AG04450 (cell line): Measurements from ENCODE around the gene EFEMP1. TPM values are rescaled to one million over a fixed set of nuclear protein-coding genes. Genes with fewer than 3 reads are reported as not detected.

Experiments
- CTCF ChIA-PET: fragments of 300-600, 350-600 bp; formaldehyde crosslinking; extraction: SDS; loops from one replicate; lab custom pipeline; 2022; ENCODE audit warnings: antibody characterized with exemption, inconsistent platforms; lab: Charles Lee
- POLR2A ChIA-PET: fragments of 350-600 bp; formaldehyde crosslinking; extraction: SDS; loops from one replicate; lab custom pipeline; 2021; ENCODE audit warnings: antibody characterized with exemption, inconsistent platforms; lab: Yijun Ruan, JAX
- DNase-seq: peaks from one replicate; pipeline ENCODE4 v3.0.0-alpha.2; 2011; ENCODE audit warnings: low read depth, low spot score
- H3K27ac ChIP-seq: one replicate; pipeline ENCODE4 v1.5.1; 2012; ENCODE audit warnings: low read depth, low read length, control low read depth
- H3K27me3 ChIP-seq: one replicate; pipeline ENCODE4 v1.6.0; 2012; ENCODE audit warnings: low read length; ENCODE audit not compliant: control insufficient read depth, insufficient read depth
- H3K4me3 ChIP-seq: 2 replicates; pipeline ENCODE4 v1.5.1; 2011; ENCODE audit warnings: mild to moderate bottlenecking, low read depth, low read length, control low read depth
- H3K9me3 ChIP-seq: 2 replicates; pipeline ENCODE4 v1.5.1; 2012; ENCODE audit warnings: low read length; ENCODE audit not compliant: control insufficient read depth, insufficient read depth
- polyA plus RNA-seq: library from polyadenylated mRNA; depleted of rRNA; stranded (reverse); fragments of >200 nt; gene quantifications from 2 replicates; pipeline ENCODE4 v1.2.3, GENCODE V29; 2011
- TF ChIP-seq, protein P1 (sequence below): IDR thresholded peaks from 2 replicates; pipeline ENCODE4 v1.5.1; 2011; ENCODE audit warnings: low read depth, low read length, control low read depth, inconsistent platforms

Gene EFEMP1
- polyA plus RNA-seq, 1 experiment = 423 TPM

GRCh38 chr2:55875434-55876135 is 48.0 kb downstream of the EFEMP1 start:
- DNase-seq = no peak
- ChIA-PET CTCF (interaction anchor here (1.1 to 2.1 kb wide), 4 partner anchors 12 to 104 kb away, joined by 3 to 9 read pairs (median 4); no protein-coding TSS in a partner anchor), POLR2A (no interaction called here)
- no peaks in the 10 kb centered on the region for H3K27me3 ChIP-seq
- no peak overlapping the region for H3K4me3 ChIP-seq
- no peak overlapping the region for H3K27ac ChIP-seq
- no peaks in the 10 kb centered on the region for H3K9me3 ChIP-seq
- TF ChIP-seq, protein P1, sequence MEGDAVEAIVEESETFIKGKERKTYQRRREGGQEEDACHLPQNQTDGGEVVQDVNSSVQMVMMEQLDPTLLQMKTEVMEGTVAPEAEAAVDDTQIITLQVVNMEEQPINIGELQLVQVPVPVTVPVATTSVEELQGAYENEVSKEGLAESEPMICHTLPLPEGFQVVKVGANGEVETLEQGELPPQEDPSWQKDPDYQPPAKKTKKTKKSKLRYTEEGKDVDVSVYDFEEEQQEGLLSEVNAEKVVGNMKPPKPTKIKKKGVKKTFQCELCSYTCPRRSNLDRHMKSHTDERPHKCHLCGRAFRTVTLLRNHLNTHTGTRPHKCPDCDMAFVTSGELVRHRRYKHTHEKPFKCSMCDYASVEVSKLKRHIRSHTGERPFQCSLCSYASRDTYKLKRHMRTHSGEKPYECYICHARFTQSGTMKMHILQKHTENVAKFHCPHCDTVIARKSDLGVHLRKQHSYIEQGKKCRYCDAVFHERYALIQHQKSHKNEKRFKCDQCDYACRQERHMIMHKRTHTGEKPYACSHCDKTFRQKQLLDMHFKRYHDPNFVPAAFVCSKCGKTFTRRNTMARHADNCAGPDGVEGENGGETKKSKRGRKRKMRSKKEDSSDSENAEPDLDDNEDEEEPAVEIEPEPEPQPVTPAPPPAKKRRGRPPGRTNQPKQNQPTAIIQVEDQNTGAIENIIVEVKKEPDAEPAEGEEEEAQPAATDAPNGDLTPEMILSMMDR = no peak

DNA sequence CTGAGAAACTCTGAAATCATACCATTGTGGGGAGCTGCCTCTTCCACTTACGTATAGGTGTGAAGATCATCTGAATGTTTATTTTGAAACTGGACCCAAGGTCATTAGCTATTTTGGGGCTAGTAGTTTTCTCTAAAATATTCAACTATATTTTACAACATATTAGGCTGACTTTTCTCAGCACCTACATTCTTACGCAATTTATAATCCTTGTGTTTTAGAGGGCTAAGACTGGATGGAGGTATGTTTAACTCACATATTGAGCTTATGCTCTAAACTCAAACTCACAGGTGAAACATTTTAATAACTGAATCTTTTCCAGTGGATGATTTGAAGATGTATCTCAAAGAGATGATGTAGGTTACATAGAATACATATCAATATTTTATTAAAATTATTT is 49.2 kb downstream of the EFEMP1 start:
- no peaks in the 10 kb centered on the region for H3K27me3 ChIP-seq
- no peak for DNase-seq
- H3K4me3 ChIP-seq = no peak overlapping the region
- no peaks in the 10 kb centered on the region for H3K9me3 ChIP-seq
- no peak overlapping the region for H3K27ac ChIP-seq
- TF ChIP-seq, protein P1 = no peak
- ChIA-PET CTCF (interaction anchor here (1.1 to 2.1 kb wide), 4 partner anchors 43 to 103 kb away, joined by 3 to 9 read pairs (median 3); no protein-coding TSS in a partner anchor), POLR2A (no interaction called here)

- no peak overlapping the region for H3K27ac ChIP-seq
- TF ChIP-seq, protein P1 = no peak
- H3K27me3 ChIP-seq = no peaks in the 10 kb centered on the region
- POLR2A ChIA-PET = interaction anchor here (0.6 kb wide), 1 partner anchor 16 kb away, joined by 3 read pairs; no protein-coding TSS in a partner anchor
- CTCF ChIA-PET = no interaction called here
- no peak overlapping the region for H3K4me3 ChIP-seq
- H3K9me3 ChIP-seq = no peaks in the 10 kb centered on the region
- no peak for DNase-seq
These were observed 51.9 kb downstream of the EFEMP1 start for GRCh38 chr2:55871637-55872036.

DNA sequence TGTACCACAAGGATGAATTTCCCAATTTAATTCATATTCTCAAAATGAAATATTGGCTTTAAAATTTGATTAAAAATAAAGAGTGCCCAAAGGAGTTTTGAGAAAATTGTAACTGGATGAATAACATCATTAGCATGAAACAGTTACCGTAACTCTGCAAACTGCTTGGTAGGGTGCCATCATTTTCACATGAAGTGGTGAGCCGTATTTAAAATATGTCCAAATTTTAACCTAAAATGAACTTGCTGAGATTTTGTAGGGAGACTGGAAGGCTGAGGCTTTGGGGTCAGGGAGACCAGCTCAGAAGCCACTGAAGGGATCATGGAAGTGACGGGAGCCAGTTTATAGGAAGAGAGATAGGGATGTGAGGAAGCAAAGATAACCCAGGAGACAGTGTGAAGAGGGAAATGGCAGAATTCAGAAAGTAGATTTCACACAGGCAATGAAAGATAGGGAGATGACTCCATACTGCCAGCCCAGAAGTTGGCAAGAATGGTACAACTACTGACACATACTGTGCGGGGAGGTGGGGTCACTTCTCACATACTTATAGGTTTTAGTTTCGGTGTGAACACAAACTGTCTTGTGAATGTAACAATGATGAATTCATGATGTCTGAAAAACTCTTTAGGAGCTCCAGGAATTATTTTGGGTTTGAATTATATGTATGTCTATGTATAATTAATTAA is 53.8 kb downstream of the EFEMP1 start:
- Histone ChIP-seq H3K27ac (peak overlapping the region; percentile 41), H3K4me3 (no peak overlapping the region), H3K9me3 (no peaks in the 10 kb centered on the region), H3K27me3 (no peaks in the 10 kb centered on the region)
- ChIA-PET CTCF (no interaction called here), POLR2A (no interaction called here)
- TF ChIP-seq, protein P1 = no peak
- DNase-seq = no peak
